K562 (cell line): ENCODE data around the gene CBY3. TPM values are rescaled to one million over a fixed set of nuclear protein-coding genes. Genes with fewer than 3 reads are reported as not detected.

ENCODE experiments used
- AFF1 ChIP-seq, 2 experiments: fragments of 450-650 bp; IDR thresholded peaks; 2 replicates each; pipeline ENCODE4 v1.6.1; 2018; ENCODE audit warnings: mild to moderate bottlenecking in 2 of 2, low read depth in 1 of 2; ENCODE audit not compliant: partially characterized antibody in 2 of 2
- ATF1 ChIP-seq, 2 experiments: fragments of 450-650 bp in 1 of 2; IDR thresholded peaks; 2 replicates each; pipeline ENCODE4 v1.6.1; 2016; ENCODE audit warnings: missing compliant biosample characterization in 1 of 2, missing genetic modification characterization in 1 of 2
- BRF2 ChIP-seq: IDR thresholded peaks from 3 replicates; pipeline ENCODE4 v1.6.1; 2011; ENCODE audit warnings: borderline replicate concordance, mild to moderate bottlenecking; ENCODE audit not compliant: insufficient read length, insufficient read depth
- CTCFL ChIP-seq: IDR thresholded peaks from 2 replicates; pipeline ENCODE4 v1.6.1; 2011; ENCODE audit warnings: borderline replicate concordance, low read depth, mild to moderate bottlenecking, moderate library complexity, low read length; ENCODE audit not compliant: insufficient read depth, poor library complexity, severe bottlenecking
- FOXK1 ChIP-seq: sonication (generic); formaldehyde crosslinking; IDR thresholded peaks from 2 replicates; pipeline ENCODE4 v1.8.0; 2022; ENCODE audit warnings: missing genetic modification reagents, mild to moderate bottlenecking, borderline replicate concordance
- ID3 ChIP-seq, 2 experiments: fragments of 250-450 bp in 1 of 2; fragments of 450-650 bp in 1 of 2; sonication (Bioruptor Pico) in 1 of 2; IDR thresholded peaks; 2 replicates each; pipeline versions ENCODE4 v1.6.1 to v1.8.0; 2016 to 2021; ENCODE audit warnings: mild to moderate bottlenecking in 2 of 2, moderate library complexity in 2 of 2, missing compliant biosample characterization in 1 of 2, missing genetic modification characterization in 1 of 2
- NCOA6 ChIP-seq: fragments of 450-650 bp; IDR thresholded peaks from 2 replicates; pipeline ENCODE4 v1.6.1; 2017; ENCODE audit warnings: mild to moderate bottlenecking
- PHF20 ChIP-seq: fragments of 450-650 bp; IDR thresholded peaks from 2 replicates; pipeline ENCODE4 v1.6.1; 2018; ENCODE audit not compliant: partially characterized antibody
- SFPQ ChIP-seq: fragments of 200-400 bp; formaldehyde crosslinking; IDR thresholded peaks from 2 replicates; pipeline ENCODE4 v1.6.1; 2017; ENCODE audit warnings: mild to moderate bottlenecking, low read depth, low read length, moderate library complexity
- SMAD1 ChIP-seq: fragments of 150-350 bp; IDR thresholded peaks from 2 replicates; pipeline ENCODE4 v1.6.1; 2014; ENCODE audit warnings: low read length, low read depth; ENCODE audit not compliant: partially characterized antibody
- THRAP3 ChIP-seq: fragments of 450-650 bp; IDR thresholded peaks from 2 replicates; pipeline ENCODE4 v1.6.1; 2016; ENCODE audit warnings: mild to moderate bottlenecking, inconsistent platforms, borderline replicate concordance
- ZBTB7A ChIP-seq: IDR thresholded peaks from 2 replicates; pipeline ENCODE4 v1.6.1; 2011; ENCODE audit warnings: low read depth, mild to moderate bottlenecking, low read length, moderate library complexity, borderline replicate concordance; ENCODE audit not compliant: control insufficient read depth
- ZFP30 ChIP-seq: fragments of 250-450 bp; sonication (Bioruptor Pico); IDR thresholded peaks from 2 replicates; pipeline ENCODE4 v1.8.0; 2022; ENCODE audit warnings: moderate library complexity, mild to moderate bottlenecking, inconsistent platforms, borderline replicate concordance
- ZKSCAN1 ChIP-seq: fragments of 150-350 bp; IDR thresholded peaks from 2 replicates; pipeline ENCODE4 v1.6.1; 2016; ENCODE audit warnings: low read depth, low read length
- ZNF57 ChIP-seq: fragments of 450-650 bp; formaldehyde crosslinking; IDR thresholded peaks from 2 replicates; pipeline ENCODE4 v1.4.0; 2020; ENCODE audit warnings: mild to moderate bottlenecking, moderate library complexity
- polyA plus RNA-seq, 8 experiments: library from polyadenylated mRNA; depleted of rRNA in 4 of 8; stranded (reverse) in 5 of 8; unstranded in 3 of 8; fragments of >200 nt; fragmentation: Nextera tagmentation in 2 of 8; fragmentation: Illumina TruSeq in 1 of 8; extraction: Ambion mirVana in 2 of 8; extraction: Trizol in 1 of 8; gene quantifications; 2 replicates each; pipeline versions ENCODE4 v1.2.1 to v1.2.3, GENCODE V29; 2011 to 2014; ENCODE audit warnings: inconsistent platforms in 1 of 8, missing spikeins in 1 of 8
- total RNA-seq, 7 experiments: library from RNA; depleted of rRNA in 6 of 7; stranded (reverse); fragments of >200 nt in 6 of 7; fragmentation: Illumina TruSeq in 2 of 7; extraction: Trizol in 2 of 7; gene quantifications; 2 replicates each; pipeline versions ENCODE4 v1.2.1 to v1.2.3, GENCODE V29; 2011 to 2021; ENCODE audit warnings: low replicate concordance in 1 of 7

The CBY3 gene
- total and polyA plus RNA-seq, 9 of the 15 experiments (the other 6 are each of a cell fraction or from before 2014, with no cell fraction given): not detected

GRCh38 chr5:179678223-179679013 is 2.4 kb downstream of the CBY3 start (continued):
- TF ChIP-seq AFF1 (IDR thresholded peaks at IDR 0.05; ENCODE audit: low read depth in 1 of 2, partially characterized antibody in 2 of 2): no peak
- peak; percentile 74 for TF ChIP-seq SMAD1
- peak; percentile 61; the same call in 1 of the 2 replicates for TF ChIP-seq NCOA6
- TF ChIP-seq PHF20: peak; percentile 82
- TF ChIP-seq FOXK1 (CRISPR knock-in tag): no peak
- no peak for TF ChIP-seq CTCFL
- TF ChIP-seq ATF1 (CRISPR knock-in tag; IDR thresholded peaks at IDR 0.05): peak; percentile 48; the same call in 1 of the 2 replicates
- peak; percentile 92 for TF ChIP-seq ATF1 (tag; IDR thresholded peaks at IDR 0.05)
- peak; percentile 60 for TF ChIP-seq ZKSCAN1
- TF ChIP-seq BRF2: no peak
- TF ChIP-seq SFPQ: no peak
- TF ChIP-seq THRAP3: no peak
- TF ChIP-seq ZFP30 (CRISPR knock-in tag): no peak
- no peak for TF ChIP-seq ID3 (CRISPR knock-in tag; IDR thresholded peaks at IDR 0.05)
- peak; percentile 51 for TF ChIP-seq ID3 (tag; IDR thresholded peaks at IDR 0.05)
- TF ChIP-seq ZNF57 (CRISPR knock-in tag): no peak
- TF ChIP-seq ZBTB7A: no peak
